Ectodermal cell (in vitro differentiated cells): Measurements from ENCODE around the gene PTPA.
A peak's percentile ranks its signal among the peaks of the same experiment; 100 is the strongest.

Experiments
- H3K27ac ChIP-seq: 2 replicates; pipeline ENCODE4 v1.7.0; 2013; ENCODE audit warnings: mild to moderate bottlenecking, low read depth, low read length; ENCODE audit not compliant: insufficient read depth, poor library complexity, severe bottlenecking
- H3K27me3 ChIP-seq: 2 replicates; pipeline ENCODE4 v1.7.0; 2013; ENCODE audit warnings: mild to moderate bottlenecking, low read length; ENCODE audit not compliant: insufficient read depth, control insufficient read depth, poor library complexity, severe bottlenecking
- H3K36me3 ChIP-seq: one replicate; pipeline ENCODE4 v1.7.0; 2013; ENCODE audit warnings: low read length; ENCODE audit not compliant: control insufficient read depth, insufficient read depth
- H3K4me1 ChIP-seq: one replicate; pipeline ENCODE4 v1.7.0; 2013; ENCODE audit warnings: low read length; ENCODE audit not compliant: control insufficient read depth, insufficient read depth
- H3K4me3 ChIP-seq: 2 replicates; pipeline ENCODE4 v1.7.0; 2013; ENCODE audit warnings: low read depth, low read length, control low read depth; ENCODE audit not compliant: insufficient read depth
- H3K9me3 ChIP-seq: 2 replicates; pipeline ENCODE4 v1.7.0; 2013; ENCODE audit warnings: mild to moderate bottlenecking, low read length, moderate library complexity; ENCODE audit not compliant: control insufficient read depth
- WGBS, 2 experiments: methylation state at CpG; one replicate each; pipeline ENCODE4 v1.1.7; 2013; ENCODE audit warnings: missing lambda C conversion rate in 2 of 2; 5-methylcytosine and 5-hydroxymethylcytosine counted together

PTPA gene

DNA sequence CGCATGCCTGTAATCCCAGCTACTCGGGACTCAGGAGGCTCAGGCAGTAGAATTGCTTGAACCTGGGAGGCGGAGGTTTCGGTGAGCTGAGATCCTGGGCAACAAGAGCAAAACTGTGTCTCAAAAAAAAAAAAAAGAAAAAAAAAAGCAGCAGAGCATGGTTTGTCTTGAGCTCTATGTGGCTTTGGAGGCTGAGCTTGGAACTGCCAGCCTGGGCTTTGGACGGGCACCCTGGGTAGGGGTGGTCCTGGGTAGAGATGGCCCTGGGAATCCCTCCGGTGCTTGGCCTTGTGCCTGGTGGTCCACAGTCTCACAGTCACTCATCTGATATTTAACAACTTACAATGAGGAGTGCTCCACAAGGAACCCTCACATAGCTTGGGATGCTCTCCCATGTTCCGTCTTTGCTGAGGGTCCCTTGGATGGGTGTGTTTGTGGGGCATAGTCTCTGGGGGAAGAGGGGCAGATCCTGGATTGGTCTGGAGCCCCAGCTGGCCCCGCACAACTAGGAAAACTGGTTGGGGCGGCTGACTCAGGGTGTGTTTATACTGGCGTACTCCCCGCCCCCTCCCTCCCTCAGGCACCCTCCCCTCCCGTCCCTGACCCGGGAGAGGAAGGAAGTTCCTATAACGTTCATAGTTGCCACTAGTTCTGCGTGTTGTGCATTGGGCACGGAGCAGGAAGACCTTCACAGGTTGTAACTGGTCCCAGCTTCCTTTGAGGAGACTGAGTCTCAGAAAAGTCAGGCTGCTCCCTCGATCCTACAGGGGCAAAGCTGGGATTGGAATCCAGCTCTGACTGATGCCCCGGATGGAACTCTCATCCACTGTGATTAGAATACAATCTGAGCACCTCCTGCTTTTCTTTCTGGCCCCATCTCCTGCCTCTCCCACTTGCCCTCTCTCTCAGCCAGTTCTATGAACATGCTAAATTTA is 55.7 kb downstream of the PTPA start:
- Histone ChIP-seq H3K4me1 (peaks cover 18% of the 10 kb centered on the region), H3K9me3 (no peaks in the 10 kb centered on the region)

GRCh38 chr9:129170229-129170628 is 59.0 kb downstream of the PTPA start:
- 76 to 79% methylated on average over 6 of the region's 6 CpGs for WGBS, 2 experiments
- Histone ChIP-seq H3K4me3 (no peak overlapping the region), H3K27ac (no peak overlapping the region), H3K4me1 (peaks cover 21% of the 10 kb centered on the region), H3K36me3 (no peaks in the 10 kb centered on the region), H3K9me3 (no peaks in the 10 kb centered on the region), H3K27me3 (peaks cover 8% of the 10 kb centered on the region)

More for the DNA sequence above, 55.7 kb downstream of the PTPA start:
- Histone ChIP-seq H3K36me3 (no peaks in the 10 kb centered on the region), H3K4me3 (no peak overlapping the region), H3K27ac (no peak overlapping the region), H3K27me3 (no peaks in the 10 kb centered on the region)
- WGBS, 2 experiments, result 49 to 53% methylated on average over 18 of the region's 18 CpGs

DNA sequence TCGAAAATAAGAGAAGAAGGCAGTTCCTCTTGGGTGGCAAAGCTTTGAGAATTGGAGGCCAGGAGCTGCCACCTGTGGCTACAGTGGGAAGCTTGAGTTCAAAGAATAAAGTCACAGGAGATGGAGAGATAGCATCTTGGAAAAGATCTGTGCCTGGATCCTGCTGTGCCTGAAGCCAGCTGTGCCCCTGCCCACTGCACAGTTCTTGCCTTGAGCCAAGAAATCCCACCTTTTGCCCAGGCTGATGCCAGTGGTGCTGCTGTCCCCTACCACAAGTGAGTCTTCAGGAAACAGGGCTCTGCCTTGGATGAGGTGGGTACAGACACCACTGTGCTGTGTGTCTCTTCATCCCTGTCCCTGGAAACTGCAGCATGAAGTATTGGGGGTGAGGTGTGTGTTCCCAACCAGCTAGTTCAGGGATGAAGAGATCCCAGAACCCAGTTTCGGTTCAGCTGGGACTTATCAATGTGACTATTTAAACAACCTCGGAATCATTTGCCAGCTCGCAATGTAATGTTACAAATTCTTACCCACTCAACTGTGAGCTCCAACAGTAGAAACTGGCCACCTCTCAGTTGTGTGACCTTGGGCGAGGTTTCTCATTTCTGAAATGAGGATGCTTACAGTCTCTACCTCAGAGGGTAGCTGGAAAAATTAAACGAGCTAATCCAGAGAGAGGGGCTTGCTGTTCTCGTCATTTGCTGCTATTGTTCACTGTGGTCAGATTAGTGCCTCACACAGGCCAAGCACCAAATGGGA is 61.0 kb downstream of the PTPA start:
- H3K4me1 ChIP-seq, result peaks cover 16% of the 10 kb centered on the region
- H3K4me3 ChIP-seq, result no peak overlapping the region
- no peak overlapping the region for H3K27ac ChIP-seq
- H3K9me3 ChIP-seq, result no peaks in the 10 kb centered on the region
- WGBS, 2 experiments, result 84 to 87% methylated on average over 7 of the region's 7 CpGs
- no peaks in the 10 kb centered on the region for H3K36me3 ChIP-seq
- peaks cover 8% of the 10 kb centered on the region for H3K27me3 ChIP-seq

DNA sequence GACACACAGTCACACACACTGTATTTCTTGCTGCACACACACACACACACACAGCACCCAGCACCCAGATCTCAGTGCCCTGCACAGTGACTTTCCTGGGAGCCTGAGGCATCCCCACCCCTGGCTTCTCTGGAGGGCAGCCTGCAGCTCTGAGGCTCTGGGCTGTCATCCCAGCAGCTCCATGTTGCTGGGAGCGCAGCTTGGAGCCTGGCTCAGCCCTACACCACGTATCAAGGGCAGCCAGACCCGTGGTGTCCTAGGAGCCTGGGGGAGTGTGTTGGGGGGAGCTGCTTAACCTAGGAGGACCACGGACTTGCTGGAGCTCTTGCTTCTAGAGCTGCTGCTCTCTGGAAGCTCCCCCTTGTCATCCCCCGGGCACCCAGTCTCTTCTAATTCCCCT is 61.6 kb downstream of the PTPA start:
- peaks cover 8% of the 10 kb centered on the region for H3K27me3 ChIP-seq
- no peak overlapping the region for H3K4me3 ChIP-seq
- no peaks in the 10 kb centered on the region for H3K9me3 ChIP-seq
- no peaks in the 10 kb centered on the region for H3K36me3 ChIP-seq
- WGBS, 2 experiments, result 42 to 43% methylated on average over 5 of the region's 5 CpGs
- no peak overlapping the region for H3K27ac ChIP-seq
- H3K4me1 ChIP-seq, result peaks cover 13% of the 10 kb centered on the region

DNA sequence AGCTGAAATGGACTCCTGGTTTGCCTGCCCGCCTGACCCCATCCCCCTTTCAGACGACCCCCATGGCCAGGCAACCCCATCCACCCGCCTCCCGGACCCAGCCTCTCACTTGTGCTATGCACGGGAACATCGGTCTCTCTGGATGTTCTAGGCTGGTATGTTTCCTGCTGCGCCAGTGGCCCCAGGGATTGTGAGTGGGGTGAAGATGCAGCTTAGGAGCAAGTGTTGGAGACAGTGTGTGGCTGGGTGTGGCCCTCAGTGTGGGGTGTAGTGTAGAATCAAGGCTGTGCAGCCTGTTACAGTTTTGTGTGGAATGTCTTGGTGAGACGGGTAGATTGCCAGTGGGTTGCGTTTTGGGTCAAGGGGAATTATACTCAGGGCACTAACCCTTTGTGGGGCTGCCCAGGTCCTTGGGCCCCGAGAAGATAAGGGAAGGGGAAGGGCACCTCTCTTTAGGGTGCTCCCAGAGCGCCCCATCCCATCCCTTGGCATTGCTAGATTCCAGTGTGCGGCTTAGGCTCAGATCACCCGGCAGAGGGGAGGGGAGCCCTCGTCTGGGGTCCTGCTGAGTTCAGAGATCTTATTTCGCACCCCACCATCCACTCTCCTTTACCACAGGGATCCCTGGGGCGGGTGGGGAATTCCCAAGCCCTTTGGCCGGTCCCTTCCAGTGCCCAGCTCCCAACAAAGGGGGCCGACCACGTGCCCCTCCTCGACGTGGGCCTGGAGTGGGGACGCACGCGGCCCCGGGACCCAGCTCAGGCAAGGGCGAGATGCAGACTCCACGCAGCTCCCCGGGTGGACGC is 62.3 kb downstream of the PTPA start:
- Histone ChIP-seq H3K27me3 (peaks cover 10% of the 10 kb centered on the region), H3K4me1 (peaks cover 15% of the 10 kb centered on the region), H3K27ac (no peak overlapping the region), H3K9me3 (no peaks in the 10 kb centered on the region), H3K36me3 (no peaks in the 10 kb centered on the region), H3K4me3 (peak overlapping the region; percentile 67)
- 31% methylated on average over 29 of the region's 29 CpGs for WGBS, 2 experiments

DNA sequence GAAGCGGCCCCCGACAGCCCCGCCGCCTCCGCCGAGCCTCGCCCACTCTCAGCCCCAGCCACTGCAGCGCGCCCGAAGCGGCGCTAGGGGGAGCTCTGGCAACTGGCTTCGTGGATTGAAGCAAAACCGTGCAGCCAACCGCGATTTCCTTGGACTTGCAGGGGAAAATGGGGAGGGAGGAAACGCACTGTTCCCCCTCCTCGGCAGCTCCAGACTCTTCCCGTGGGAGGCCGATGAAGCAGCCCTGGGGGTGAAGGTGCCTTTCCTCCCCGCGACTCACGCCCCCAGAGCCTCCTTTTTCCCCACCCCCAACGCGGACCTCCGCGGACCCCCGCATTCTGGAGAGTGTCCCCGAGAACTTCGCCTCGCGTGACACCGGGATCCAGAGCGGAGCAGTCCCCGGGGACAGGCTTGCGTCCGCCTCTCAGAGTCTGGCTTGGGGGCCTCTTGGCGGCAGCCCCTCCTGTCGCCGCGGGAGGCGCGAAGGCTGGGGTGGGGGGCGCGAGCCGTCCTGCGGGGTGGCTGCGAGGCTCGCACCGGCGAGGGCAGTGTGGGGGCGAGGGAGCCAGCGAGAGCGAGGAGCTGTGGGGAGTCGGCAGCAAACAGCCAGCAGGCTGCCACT is 63.0 kb downstream of the PTPA start:
- no peak overlapping the region for H3K27ac ChIP-seq
- H3K27me3 ChIP-seq, result peaks cover 17% of the 10 kb centered on the region
- H3K36me3 ChIP-seq, result no peaks in the 10 kb centered on the region
- WGBS, 2 experiments, result 0 to 1% methylated on average over 55 of the region's 55 CpGs
- peak overlapping the region; percentile 67 for H3K4me3 ChIP-seq
- peaks cover 22% of the 10 kb centered on the region for H3K4me1 ChIP-seq
- no peaks in the 10 kb centered on the region for H3K9me3 ChIP-seq

DNA sequence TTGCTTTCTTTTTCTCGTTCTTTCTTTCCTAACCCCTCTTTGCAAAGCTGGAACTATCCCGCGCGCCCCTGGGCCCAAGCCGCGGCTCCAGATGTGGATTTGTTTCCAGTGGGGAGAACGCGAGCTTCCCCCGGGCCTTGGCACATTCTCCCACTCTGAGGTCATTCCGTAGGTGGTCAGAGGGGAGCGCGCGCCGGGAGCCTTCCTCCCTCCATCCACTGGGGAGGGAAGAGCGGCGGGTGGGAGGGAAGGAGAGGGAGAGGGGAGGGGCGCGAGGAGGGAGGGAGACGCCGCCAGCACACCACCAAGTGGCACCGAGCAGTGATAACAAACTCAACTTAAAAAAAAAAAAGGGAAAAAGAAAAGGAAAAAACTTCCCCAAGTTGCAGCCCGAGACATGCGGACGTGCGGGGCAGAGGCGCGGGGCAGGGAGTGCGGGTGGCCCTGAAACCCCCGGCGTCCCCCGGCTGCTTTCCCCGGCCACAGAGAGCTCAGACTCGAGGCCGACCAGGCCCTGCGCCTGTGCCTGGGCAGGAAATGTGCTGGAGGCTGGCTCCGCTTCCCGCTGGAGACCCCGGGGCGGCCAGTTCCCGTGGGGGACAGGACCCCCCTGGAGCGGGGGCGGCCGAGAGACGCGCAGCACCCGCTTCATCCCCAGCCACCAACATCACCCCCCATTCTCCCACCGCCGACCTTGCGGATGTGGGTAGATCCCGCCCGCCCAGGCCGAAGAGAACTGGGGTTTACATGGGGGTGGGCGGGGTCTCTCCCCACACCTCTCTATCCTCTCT is 63.7 kb downstream of the PTPA start:
- peak overlapping the region; percentile 65 for H3K27ac ChIP-seq
- H3K4me1 ChIP-seq, result peaks cover 27% of the 10 kb centered on the region
- H3K4me3 ChIP-seq, result peak overlapping the region; percentile 67
- H3K27me3 ChIP-seq, result peaks cover 24% of the 10 kb centered on the region
- 1 to 3% methylated on average over 47 to 51 of the region's 53 CpGs for WGBS, 2 experiments
- no peaks in the 10 kb centered on the region for H3K9me3 ChIP-seq
- H3K36me3 ChIP-seq, result no peaks in the 10 kb centered on the region

- no peaks in the 10 kb centered on the region for H3K36me3 ChIP-seq
- H3K27ac ChIP-seq, result peak overlapping the region; percentile 65
- H3K4me1 ChIP-seq, result peaks cover 27% of the 10 kb centered on the region
- H3K4me3 ChIP-seq, result peak overlapping the region; percentile 67
- 1 to 2% methylated on average over 8 to 9 of the region's 10 CpGs for WGBS, 2 experiments
- H3K9me3 ChIP-seq, result no peaks in the 10 kb centered on the region
- peaks cover 30% of the 10 kb centered on the region for H3K27me3 ChIP-seq
Measured at GRCh38 chr9:129175515-129175824, 64.3 kb downstream of the PTPA start.
